Stimulated activated CD4-positive, alpha-beta T cell treated with anti-CD3 and anti-CD28 coated beads, Interleukin-12 subunit alpha, Interleukin-12 subunit beta, amount 100 ng/mL, for 24 hours (primary cell): ENCODE data around the gene SFXN4.

ENCODE experiments used
- DNase-seq, 2 experiments: peaks; one replicate each; pipeline ENCODE4 v3.0.0-alpha.2; 2020; ENCODE audit warnings: low read depth in 2 of 2

The SFXN4 gene, protein sequence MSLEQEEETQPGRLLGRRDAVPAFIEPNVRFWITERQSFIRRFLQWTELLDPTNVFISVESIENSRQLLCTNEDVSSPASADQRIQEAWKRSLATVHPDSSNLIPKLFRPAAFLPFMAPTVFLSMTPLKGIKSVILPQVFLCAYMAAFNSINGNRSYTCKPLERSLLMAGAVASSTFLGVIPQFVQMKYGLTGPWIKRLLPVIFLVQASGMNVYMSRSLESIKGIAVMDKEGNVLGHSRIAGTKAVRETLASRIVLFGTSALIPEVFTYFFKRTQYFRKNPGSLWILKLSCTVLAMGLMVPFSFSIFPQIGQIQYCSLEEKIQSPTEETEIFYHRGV

DNA sequence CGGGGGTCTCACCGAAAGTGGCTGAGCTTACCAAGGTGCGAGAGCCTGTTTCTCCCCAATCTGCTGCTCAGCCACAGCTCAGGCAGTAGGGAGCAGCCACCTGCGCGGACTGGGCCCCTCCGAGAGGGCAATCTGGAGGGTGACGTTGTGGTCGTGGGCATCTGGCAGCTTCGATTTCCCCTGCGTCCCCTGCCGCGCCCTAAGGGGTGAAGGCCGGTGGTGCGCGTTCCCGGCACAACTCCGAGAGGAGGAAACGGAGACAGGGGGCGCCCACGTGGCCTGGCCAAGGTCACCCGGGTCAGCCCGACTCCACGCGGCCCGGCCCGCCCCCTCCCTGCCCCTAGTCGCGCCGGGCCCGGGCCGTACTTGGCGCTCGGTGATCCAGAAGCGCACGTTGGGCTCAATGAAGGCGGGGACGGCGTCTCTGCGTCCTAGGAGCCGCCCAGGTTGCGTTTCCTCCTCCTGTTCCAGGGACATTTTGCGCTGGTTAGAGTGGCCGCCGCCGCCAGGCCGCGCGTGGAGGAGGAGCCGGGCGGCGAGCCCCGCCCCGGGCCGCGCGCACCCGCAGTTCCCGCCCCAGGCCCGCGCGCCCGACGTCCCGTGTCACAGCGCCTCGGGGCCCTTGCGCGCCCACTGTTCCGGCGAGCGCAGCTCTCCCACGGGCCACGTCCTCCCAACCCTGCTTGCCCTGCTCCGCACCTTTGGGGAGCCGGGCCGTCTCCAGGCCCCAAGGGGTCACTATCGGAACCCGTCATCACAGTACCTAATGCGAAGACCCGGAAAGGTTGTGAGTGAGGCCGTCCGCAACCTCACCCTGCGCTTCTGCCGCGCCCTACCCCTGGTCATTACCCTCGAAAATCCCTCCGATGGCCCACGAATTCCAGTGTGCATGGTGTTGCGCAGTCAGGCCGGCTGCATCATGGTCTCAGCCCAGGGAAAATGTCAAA, at the start of gene SFXN4:
Gene SFXN4, minus strand, starts transcription at position 544 of the 947 bp plus-strand sequence. Its CDS starts 67 bp downstream, at position 477.
- peak; percentile 64 to 71 for DNase-seq

DNA sequence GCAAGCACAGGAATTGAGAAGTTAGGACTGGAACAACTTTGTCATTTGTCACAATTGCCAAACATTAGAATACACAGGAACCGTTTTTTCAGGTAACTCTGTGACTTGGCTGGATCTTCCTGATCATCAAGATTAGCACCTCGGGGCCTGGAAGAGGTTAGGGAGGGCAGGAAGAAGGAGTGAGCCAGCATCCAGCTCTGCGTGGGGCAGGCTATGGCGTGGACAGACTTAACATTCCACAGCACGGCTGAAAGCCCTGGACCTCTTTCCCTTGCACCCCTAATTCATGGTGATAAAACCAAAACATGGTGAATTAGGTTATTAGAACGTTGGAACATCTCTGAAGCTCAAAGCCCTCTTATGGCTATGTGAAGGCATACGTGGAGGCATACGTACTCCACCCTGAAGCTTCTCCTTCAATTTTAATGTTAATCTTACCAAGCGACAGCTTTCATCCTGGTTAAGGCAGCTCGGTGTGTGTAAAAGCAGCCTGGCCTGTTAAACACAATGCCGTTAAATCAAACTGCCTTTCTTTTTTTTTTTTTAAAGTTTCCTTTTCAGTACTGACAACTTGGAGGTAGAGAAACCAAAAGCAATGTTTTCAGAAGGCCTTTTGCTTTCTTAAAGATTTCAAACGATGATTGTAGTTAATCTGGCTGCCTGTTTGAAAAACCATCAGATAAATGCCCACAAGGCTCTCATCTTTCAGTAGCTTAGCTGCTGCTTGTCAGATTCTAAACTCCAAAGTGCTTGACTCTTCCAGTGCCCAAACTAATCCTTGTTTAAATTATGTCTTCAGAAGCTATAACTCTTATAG, 46.3 kb upstream of the SFXN4 start:
- DNase-seq: no peak

DNA sequence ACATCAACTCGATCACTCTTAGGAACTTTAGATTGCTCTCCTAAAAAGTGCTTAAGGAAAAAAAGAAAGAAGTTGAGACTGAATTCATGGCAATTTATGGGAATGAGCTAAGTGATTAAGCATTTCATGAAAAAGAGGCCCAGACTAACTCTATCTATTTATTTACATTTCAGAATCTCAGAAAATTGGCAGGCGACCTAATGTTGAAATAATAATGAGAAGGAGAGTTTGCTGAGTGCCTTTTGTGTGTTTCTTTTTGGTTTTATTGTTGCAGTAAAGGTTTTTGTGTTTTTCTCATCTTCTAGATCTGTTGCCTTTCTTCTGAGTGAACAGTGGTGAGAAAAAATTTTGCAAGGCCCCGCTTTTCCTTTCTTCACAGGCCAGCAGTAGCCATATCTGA, 45.7 kb upstream of the SFXN4 start:
- no peak for DNase-seq

DNA sequence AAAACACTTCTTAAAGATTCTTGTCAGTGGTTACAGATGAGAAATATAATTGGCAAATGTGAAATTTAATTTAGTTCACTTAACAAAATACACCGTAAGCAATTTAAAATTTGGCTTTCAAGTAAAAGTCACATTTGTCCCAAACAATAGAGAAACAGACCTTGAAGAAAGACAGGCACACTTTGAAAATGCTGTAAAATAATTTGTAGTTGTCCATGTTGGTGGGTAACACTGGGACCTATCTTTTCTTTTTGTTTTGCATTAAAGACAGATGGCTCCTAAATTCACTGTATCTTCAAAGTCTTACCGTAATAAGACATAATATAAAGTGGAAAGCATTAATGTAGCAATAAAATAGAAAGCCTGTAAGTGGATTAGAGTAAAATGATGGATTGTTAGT, 45.1 kb upstream of the SFXN4 start:
- DNase-seq: no peak

DNA sequence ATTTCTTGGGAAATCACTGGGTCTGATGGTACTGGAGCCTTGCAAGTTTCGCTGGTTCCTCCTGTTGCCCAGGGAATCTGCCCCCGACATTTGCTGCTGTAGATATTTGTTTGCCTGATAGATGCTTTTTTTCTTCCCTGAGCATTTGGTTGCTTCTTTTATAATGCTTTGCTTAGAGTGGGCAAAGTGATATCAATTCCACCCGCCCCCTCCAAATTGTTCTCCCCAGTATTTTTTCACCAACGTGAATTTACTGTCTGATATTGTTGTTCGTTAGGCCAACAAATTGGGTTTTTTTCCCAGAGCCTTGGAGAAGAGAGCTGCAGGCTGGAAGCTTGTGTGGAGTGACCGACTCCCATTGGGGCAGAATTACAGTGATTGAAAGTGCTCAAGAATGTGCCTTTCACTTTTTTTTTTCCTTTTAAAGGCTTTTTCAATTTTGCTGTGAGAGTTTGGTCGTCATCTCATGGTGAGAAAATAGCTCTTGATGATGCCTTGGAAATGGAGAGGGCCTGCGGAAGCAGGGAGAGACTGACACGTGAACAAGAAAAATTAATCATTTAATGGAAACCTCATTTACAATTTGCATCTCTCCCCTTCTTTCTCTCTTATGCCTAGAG, 44.3 kb upstream of the SFXN4 start:
- no peak for DNase-seq

DNA sequence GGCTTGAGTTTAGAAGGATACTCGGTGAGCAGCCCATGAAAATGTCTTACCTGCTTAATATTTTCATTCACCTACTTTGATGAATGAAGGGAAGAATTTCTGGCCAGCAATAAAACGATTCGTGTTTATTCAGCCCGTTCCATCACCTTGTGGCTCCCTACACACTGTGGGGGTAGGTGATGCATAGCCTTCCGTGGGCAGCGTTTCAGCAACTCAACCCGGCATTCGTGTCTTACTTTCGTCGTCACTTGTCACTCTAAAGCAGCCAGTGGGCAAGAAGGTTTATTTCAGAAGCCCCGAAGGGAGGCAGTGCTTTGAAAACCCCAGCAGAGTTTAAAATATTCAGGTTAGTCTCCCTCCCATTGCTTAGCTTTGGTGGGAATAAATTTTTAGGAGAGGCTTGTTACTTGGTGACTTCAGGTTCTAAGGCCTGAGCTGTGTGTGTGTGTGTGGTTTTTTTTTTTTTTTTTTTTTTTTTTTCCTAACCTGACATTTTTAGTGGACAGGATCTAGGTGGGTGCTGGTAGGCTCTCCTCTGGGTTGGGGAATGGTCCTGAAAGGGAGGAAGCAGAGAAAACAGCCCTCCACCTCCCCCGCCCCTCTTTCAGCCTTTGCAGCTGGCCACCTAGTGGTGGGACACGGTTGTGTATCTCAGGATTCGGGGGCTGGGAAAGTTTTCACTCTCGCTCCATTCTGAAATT, 43.7 kb upstream of the SFXN4 start:
- peak; percentile 43 to 56 for DNase-seq

DNA sequence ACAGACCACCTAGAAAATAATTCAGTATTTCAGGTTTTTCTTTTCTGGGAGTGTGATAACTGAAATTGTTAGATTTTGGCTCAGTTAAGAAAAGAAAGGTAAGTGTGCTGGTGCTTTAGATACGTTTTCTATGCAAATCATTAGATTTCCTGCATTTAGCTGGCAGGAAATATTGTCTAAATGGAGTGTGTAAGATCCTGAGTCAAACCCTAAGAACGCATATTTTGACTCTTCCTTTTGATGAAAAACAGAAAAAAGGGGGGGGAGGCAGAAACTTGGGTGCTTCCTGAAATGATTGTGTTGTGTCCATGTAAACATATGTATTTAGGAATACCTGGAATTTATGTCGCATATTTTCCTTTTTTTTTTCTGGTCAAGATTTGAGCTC, 43.0 kb upstream of the SFXN4 start:
- no peak for DNase-seq

DNA sequence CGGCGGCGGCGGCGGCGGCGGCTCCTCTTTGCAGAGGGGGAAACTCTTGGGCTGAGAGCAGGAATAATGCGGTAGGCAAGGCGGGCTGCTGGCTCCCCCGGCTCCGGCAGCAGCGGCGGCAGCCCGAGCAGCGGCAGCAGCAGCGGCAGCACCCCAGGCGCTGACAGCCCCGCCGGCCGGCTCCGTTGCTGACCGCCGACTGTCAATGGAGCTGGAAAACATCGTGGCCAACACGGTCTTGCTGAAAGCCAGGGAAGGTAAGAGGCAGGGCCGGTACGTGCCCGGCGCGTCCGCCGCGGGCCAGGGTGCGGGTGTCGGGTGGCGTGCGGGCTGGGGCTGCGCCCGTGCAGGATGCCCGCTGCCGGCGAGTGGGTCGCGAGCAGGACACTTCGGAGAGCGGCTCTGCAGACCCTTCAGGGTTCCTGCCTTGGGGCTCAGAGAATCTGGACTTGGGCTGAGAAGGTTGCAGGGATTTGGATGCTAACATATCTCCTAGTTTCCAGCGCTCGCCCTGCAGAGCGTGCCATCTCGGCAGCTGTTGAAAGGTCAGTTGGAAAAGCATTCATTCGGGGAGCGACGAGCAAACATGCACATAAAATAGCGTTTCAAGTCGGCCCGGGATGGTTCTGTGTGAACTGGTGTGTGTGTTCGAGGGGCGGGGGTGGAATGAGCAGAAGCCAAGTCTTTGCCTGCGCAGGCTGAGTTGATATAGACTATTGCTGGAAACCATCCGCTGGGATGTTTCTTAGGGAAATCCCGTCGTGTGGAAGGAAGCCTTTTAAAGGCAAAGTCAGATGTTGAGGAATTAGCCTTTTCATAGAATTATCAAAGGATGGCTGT, 42.4 kb upstream of the SFXN4 start:
- DNase-seq: peak in 1 of 2 experiments; percentile 33

DNA sequence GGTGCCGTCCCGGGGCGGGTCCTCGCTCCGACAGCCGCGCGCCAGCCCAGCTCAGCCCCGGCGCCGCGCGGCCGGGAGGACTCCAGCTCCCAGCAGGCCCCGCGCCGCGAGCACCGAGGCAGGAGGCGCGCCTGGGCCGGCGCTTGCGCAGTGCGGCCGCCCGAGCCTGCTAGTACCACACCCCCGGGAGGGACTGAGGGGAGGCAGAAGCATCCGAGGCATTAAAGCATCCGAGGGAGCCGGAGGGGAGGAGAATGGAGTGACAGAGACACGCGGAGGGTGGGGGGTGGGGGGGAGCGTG, 41.8 kb upstream of the SFXN4 start, which contains the start of gene GRK5:
Gene GRK5, plus strand, starts transcription at position 206 of the 301 bp plus-strand sequence. CDS start 347 bp downstream, outside the sequence.
- DNase-seq: peak; percentile 86 to 88

DNA sequence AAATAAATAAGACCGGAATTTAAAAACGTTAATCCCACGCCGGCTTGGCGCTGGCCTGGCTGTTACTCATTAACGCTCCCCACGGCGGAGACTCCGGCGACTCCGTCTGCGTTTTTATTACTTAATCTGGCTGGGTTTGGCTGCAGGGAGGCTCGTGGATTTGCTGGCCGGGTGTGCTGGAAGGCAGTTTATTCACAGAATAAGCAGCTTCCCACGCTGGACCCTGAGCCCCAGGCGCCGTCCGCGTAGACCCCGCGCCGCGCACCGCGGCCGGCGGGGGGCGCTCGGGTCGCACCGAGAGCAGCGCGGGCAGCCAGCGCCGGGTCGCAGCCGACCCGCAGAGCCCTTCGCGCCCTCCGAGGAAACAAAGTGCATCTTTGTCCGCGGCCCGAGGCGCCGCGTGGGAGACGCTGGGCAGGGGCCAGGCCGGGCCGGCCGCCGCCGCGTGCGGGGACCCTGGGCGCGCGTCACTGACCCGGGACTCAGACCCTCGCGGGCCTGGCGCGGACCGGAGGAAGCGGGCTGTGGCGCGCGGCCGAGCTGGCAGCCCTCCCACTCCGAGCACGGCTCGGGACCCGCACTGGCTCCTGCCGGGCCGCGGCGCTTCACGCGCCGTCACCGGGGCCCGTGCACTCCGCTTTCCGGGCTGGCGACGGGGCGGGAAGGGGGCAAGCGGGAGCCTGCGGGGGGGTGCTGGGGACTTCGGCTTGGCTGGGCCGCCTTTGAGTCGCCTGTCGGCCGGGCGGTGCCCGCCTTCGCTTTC, 41.3 kb upstream of the SFXN4 start:
- DNase-seq: peak; percentile 46 to 55

DNA sequence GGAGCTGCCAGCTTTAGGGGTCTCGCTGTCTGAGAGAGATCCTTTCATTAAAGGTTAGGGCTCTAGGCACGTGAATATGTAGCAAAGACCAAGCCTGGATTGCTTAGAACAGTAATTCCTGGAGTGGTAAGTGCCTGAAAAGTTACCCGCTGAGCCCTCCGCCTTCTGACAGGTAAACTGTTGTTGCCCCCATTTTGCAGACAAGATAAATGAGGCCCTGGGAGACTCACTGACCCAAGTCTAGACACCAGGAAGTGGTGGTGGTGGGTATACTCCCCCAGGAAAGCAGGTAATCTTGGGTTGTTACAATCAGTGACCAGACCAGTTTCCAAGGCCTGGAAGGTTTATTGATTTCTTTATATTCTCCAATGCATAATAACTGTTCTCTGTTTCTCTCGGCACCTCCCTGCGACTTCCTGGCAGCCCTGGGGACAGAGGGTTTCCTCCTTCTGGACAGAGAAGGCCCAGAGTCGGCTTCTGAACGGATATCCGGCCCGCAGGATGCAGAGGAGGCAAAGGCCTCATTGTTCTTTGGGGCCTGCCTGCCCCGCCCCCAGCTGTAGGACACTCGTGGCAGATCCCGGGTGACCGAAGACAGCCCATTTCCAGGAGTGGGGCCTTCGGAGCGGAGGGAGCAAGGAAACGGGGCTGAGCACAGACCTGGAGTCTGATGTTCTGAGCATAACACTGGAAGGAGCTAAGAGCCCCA, 40.5 kb upstream of the SFXN4 start:
- DNase-seq: peak; percentile 22 to 40

DNA sequence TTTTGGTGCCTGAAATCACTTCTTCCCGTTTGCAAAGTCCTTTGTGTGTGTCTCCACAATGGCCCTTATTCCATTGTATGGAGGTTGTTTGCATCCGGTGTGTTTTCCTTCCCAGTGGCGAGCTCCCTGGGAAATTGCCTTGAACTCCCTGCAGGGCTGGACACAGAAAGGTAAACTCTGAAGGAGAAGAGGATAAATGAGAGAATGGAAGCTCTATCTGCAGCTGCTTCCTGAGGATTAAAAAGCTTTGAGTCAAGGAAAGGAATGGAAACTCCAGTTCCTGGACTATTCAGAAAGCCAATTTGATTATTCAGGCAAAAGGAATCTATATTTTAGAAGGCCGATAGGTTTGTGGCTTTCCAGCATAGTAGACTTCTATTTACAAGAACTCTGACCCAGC, 37.5 kb upstream of the SFXN4 start:
- DNase-seq: no peak

DNA sequence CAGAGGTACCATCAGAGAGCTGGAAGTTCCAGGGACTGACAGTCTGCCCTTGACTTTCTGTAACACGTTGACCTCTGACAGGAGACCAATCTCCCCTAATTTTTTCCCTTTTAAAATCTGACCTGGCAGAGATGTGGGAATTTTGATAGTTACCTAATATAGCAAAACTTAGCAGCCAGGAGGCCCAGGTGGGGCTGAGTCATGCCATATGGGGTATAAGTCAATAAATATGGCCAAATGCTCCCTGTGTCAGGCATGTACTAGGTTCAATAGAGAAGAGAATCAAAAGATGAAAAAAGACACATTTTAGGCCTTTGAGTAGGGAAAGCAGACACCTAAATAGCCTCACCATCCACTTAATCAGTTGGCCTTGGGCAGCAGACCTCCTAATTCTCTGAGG, 35.7 kb upstream of the SFXN4 start:
- no peak for DNase-seq

DNA sequence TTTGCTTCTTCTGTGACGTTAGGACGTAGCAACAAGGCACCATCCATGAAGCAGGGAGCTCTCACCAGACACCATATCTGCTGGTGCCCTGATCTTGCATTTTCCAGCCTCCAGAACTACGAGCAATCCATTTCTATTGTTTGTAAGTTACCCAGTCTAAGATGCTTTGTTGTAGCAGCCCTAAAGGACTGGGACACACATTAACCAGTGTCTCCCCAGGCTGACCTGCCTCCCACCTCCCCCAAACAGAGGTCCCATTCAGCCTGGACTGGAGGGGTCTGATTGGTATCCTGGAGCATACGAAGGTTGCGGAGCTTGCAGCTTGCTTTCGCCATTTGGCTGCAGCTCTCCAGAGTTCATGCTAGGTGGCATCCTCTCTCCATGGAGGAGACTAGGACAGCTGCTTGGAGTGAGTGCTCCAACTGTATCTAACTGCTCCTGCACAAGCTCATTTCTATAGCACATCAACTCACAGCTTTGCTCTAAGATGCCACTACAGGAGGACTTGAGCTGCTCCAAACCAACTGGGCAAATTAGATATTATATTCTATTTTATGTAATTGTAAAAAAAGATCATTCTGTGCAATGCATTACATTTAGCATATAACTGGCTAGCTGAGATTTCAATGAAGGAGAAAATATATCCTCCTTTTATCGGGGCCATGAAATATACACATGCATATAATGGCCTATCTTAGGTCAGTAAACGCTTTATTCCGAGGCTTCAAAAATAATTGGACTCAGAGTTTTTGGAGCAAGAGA, 33.9 kb upstream of the SFXN4 start:
- DNase-seq: peak in 1 of 2 experiments; percentile 29

DNA sequence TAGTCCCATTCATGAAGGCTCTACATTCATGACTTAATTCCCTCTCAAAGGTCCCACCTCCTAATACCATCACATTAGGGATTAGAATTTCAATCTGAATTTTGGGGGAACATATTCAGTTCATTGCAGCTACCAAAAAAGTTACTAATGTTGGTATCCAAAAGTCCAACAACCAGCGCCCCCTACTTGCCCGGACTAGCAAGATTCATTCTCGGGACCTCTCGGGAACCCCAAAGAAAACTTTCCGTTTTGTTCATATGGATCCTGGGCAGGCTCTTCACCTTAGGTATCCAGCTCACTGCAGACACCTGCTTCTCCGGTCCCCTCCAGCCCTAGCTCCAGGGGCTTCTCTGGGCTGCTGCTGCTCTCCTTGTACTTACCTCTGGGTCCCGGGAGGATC, 32.9 kb upstream of the SFXN4 start:
- DNase-seq: peak in 1 of 2 experiments; percentile 29

DNA sequence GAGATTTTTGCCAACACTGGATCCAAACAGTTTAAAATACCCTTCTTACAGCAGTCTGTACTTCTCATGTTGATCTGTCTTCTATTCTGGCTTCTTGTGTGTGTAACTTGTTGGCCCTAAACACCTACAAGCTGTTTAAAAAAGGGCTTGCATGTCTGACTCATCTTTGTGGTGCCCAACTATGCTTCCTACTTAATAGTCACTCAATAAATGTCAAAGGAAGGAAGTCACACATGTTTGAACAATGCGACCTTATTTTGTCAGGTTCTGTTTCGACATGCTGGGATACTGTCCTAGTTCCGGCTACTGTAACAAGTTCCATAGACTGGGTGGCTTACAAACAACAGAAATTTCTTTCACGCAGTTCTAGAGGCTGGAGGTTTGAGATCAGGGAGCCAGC, 32.4 kb upstream of the SFXN4 start:
- no peak for DNase-seq

DNA sequence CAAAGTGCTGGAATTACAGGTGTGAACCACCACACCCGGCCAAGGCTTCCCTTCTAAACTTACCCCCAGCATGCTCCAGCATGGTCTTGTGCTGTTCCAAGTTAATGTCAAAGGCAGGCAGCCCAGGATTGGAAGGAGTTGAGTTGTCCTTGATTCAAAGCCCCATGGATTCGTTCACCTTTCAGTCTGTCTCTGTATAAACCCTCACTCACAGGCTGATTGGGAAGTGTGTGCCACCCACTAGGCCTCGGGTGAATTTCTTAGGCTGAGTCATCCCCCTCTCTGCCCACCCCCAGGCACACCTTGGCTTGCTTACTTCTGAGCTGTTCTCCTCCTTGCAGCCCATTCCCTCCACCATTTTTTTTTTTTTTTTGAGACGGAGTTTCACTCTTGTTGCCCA, 26.4 kb upstream of the SFXN4 start:
- no peak for DNase-seq
